ENCODE data around the gene DNAJB14. TPM values are rescaled to one million over a fixed set of nuclear protein-coding genes. Genes with fewer than 3 reads are reported as not detected.

DNAJB14 gene
- polyA plus RNA-seq, 1 donor: 18.8 TPM

DNA sequence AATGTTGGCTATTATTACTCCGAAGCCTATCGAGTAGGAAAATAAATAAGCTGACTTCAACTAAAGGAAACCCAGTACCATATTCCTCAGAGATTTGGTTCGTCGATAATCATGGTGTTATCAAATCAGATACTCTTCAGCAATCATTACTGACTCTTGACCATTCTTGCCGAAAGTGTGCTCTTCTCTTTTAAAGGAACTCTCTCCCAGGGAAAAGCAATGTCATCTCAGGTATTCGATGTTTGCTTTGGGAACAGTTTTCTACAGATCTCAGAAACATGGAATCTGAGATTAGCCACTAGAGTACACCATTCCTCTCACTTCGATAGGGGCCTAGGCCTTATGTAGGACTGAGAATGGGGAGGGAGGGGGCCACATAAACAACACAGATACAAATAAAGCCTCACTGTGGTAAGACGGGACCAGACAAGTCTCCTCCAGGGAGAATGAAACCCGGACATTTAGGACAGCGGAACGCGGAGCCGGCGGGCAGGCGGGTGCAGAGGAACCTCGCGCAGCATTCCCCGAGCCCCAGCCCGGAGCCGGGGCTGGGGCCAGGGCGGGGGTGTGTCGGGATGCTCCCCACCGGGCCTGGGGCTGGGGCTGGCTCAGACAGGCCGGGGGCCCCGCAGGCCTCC lies 581 bp downstream of the DNAJB14 start:
- no peak for DNase-seq (ENCODE audit: low read depth)

DNA sequence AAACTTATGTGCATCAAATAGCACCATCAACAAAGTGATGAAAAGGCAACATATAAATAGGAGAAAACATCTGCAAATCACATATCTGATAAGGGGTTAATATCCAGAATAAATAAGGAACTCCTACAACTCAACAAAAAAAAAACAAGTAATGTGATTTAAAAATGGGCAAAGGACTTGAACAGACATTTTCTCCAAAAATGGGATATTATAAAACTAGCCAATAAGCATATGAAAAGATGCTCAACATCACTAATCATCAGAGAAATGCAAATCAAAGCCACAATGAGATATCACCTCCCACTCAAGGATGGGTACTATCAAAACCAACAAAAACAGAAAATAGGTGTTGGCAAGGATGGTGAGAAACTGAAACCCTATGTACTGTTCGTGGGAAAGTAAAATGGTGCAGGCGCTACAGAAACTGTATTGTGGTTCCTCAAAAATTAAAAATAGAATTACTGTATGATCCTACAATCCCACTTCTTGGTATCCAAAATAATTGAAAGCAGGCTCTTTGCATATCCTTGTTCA lies 2.4 kb downstream of the DNAJB14 start:
- DNase-seq (ENCODE audit: low read depth): no peak

DNA sequence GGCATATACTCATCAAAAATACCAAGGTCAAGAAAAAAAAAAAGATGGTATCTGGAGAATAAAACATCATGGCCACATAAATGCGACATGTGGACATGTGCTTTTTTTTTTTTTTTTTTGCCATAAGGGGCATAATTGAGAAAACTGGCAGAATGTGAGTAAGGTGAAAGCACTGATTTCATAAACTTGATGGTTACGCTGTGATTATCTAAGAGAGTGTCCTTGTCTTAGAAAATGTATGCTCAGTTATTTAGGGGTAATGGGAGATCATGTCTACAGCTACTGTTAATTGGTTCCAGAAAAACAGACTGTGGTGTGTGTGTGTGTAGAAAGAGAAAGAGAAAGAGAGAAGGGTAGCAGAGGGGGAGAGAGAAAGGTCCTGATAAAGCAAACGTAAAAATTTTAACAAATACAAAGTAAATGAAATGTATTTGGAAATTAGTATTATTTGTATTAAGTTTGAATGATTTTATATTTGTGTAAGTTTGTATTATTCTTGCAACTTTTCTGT lies 8.1 kb downstream of the DNAJB14 start:
- no peak for DNase-seq (ENCODE audit: low read depth)

DNA sequence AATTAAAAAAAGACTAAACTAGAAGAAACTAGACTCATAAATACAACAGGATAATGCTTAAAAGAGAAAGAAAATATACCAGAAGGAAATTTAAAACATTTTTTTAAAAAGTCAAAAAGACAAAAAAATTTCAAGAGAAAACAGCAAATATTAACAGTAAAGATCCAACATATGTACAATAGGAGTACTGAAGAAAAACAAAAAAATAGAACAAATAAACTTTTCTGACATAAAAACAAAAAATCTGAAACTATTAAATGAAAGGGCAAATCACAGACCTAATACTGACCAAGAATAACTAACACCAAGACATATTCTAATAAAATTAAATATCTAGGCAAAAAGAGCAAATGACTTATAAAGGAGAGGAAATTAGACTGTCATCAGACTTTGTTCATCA lies 11.5 kb downstream of the DNAJB14 start:
- no peak for DNase-seq (ENCODE audit: low read depth)

DNA sequence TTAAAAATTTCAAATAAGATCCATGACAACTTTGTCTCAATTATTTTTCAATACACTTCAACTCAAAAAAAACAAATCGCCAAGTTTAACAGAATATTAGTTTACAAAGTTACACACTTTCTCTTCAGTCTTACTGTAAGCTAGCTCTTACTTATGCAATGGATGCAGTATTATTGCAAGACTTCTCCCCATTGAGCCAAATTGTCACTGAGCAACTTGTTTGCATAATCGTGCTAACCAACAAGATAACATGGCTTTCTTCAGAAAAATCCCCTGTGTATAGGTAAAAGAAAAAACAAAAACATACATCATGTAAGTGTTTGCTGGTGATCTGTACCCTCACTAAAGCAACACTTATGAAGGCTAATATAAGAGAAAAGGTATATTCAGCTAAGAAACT lies 18.9 kb downstream of the DNAJB14 start:
- DNase-seq (ENCODE audit: low read depth): no peak

DNA sequence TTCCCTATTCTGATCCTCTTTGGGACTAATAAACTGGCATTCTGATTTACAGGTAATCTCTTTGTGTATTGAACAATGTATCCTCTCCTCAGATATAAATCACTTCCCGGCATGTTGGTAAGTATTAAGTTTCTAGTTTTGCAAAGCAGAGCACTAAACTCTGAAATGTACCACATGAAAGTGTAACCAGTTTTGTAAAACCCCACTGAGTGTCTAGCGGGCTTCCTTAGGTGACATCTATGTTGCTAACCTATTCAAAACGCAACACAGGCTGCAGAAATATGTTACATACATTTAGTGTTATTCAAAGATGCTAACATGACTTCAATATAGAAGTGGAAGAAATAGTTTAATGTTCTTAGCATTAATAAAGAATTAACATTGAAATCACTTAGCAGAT lies 25.2 kb downstream of the DNAJB14 start:
- DNase-seq (ENCODE audit: low read depth): no peak

DNA sequence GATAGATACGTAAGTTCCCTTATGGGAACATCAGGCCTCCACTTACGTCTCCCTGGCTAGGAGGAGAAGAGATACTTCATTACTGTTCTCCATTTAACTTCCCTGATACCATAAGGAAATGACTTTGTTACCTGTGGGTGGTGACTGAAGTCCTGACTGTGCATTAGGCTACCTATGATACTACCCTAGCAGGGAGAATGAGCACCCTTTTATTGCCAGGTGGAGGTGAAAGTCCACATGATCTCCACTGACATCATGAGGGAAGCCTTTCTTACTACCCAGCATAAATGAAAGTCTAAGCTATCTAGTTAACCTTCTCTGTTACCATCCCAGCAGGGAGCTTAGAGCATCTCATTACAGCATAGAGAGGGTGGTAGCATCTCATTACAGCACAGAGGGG lies 27.8 kb downstream of the DNAJB14 start:
- DNase-seq (ENCODE audit: low read depth): no peak

DNA sequence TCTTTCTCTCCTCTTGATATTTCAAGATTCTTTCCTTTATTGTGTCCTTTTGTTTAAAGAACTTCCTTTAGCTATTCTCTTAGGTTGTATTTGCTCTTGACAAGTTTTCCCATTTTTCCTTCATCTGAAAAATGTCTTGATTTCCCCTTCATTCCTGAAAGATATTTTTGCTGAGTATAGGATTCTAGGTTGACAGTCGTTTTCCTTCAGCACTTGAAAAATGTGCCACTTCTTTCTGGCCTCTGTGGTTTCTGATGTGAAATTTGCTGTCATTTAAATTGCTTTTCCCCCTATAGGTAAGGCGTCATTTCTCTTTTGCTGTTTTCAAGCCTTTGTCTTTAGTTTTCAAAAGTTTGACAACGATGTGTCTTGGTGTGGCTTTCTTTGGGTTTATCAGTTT lies 28.8 kb downstream of the DNAJB14 start:
- no peak for DNase-seq (ENCODE audit: low read depth)

DNA sequence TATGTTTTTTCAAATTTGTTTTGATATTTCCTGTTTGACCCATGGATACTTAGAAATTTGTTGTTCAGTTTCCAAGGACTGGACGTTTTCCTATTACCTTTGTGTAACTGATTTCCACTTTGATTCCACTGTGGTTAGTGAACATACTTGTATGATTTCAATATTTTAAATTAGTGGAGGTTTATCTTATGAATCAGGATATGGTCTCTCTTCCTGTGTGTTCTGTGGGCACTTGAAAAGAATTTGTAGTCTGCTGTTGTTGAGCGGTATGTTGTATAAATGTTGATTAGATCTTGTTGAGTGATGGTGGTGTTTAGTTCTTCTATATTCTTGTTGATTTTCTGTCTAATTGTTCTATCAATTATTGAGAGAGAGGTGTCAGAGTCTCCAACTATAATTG lies 31.0 kb downstream of the DNAJB14 start:
- DNase-seq (ENCODE audit: low read depth): no peak

DNA sequence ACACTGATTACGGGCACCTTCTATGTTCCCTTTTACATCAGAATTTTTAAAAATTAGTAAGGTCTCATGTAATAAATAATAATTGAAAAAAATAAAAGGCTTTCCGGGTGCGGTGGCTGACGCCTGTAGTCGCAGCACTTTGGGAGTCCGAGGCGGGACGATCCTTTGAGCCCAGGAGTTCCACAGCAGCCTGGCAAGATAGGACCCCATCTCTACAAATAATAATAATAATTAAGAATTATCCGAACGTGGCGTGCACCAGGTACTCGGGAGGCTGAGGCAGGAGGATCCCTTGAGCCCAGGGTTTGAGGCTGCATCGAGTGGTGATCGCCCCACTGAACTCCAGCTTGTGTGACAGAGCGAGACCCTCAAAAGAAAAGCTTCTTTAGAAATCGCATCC lies 51.4 kb downstream of the DNAJB14 start:
- no peak for DNase-seq (ENCODE audit: low read depth)

DNA sequence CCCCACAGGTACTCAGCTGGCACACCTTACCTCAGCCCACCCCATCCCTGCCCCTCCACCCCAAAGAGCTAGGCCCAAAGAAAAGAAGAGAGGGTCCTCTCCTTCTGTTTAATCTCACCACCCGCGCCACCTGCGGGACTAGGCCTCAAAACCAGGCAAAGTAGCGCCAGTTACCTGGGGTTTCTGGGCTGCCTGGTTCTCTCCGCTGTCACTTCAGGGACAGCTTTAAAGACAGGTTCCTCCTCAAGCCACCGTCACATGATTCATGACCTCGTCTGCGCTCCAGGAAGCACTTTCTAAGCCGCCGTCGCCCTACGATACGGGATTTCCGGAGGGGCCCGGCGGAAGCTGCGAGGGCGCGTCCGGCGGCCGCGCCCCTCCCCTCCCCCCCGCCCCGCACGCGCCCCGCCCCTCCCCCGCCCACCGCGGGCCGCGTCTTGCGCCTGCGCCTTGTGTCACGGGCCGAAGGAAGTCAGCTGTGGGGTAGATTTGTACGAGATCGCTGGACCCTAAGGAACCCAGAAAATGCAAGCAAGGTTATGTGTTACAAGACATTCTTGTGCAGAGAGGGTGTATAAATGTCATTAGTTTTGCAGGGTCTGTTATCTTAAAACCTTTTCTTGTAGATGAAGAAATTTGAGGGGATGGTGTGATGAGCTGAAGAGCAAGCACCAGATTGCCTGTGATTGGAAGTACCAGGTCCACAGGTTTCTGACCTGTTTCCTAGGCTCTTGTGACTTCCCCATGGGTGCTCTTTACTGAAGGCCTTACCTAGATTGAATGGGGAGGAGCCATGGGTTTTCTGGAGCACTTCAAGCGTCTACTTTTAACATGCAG lies 52.0 kb downstream of the DNAJB14 start, which contains the start of gene LAMTOR3:
Gene LAMTOR3, minus strand, starts transcription at position 267 of the 837 bp plus-strand sequence. CDS start 464 bp downstream, outside the sequence.
- DNase-seq (ENCODE audit: low read depth): peak; percentile 86

DNA sequence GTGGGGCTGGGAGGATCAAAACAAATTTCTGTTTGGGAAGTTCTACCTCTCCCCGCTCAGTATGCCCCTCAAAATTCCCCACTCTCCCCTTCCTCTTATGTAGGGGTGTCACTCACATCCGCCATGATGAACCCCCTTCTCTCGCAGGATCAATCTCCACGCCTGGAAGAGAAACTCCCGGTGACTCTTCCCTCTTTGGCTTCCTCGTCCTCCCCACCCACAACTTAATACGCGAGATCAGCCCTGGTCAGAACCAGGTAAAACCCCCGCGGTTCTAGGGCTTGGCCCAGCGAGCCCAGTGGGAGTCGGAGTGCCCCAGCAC lies 52.6 kb downstream of the DNAJB14 start:
- no peak for DNase-seq (ENCODE audit: low read depth)

DNA sequence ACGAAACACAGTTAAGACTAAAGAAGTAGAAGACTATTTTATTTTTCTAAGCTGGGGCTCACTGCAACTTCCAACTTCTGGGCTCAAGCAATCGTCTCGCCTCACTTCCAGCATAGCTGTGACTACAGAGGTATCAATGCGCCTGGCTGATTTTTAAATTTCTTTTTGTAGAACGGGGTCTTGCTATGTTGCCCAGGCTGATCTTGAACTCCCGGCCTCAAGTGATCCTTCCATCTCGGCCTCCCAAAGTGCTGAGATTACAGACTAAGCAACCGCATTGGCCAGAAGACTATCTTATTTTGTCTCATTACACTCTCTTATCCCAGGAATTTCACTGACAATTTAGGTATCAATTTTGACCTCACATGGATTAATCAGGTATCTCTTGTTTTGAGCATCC lies 53.4 kb downstream of the DNAJB14 start:
- DNase-seq (ENCODE audit: low read depth): no peak

DNA sequence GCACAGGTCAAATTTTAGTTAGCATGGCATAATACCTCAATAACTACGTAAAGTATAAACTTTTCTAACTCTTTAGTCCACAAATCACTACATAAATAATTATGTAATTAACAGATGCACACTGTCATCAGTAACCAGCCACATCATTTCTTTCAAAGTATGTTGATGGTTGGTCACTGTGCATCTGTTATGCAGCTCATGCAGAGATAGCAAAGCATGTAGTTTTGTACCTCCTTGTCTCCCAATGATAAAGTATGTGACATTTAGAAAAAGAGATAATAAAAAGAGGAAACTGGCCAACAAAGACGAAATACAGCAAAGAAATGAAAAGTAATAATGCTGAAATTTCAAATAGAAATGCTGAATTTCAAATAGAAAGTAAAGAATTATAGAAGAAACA lies 55.1 kb downstream of the DNAJB14 start:
- DNase-seq (ENCODE audit: low read depth): no peak

DNA sequence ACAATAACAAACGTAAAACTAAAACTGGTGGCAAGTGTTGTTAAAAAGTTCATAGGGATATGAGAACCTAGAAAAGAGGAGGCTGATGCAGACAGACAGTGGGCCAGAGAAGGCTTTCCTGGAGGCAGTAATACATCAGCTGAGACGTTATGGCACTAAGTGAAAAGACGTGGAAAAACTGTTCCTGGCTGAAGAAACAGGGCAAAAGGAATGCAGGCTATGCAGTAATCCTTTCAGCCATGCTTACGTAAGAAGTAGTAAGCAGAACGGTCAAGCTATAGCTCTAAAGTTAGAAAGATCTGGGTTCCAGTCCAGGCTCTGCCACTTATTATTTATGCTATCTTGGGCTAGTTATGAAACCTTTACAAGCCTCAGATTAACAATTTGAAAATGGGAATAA lies 58.6 kb downstream of the DNAJB14 start:
- no peak for DNase-seq (ENCODE audit: low read depth)

DNA sequence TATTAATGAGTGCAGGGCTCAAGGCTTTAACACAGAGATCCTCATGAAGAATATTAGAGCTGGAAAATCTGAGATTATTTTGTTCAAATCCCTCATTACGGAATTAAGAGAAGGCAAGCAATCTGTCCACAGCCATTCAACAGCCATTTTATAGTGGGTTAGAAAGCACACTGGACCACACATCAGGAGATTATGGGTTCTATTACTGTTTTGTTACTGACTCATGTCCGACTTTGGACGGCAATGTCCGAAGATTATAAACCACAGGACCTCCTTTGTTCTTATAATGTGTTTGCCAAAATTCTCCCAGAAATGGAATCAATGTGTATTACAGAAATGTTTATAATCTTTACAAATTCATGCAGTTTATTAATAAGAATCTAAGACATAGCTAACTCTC lies 60.3 kb downstream of the DNAJB14 start:
- DNase-seq (ENCODE audit: low read depth): no peak

DNA sequence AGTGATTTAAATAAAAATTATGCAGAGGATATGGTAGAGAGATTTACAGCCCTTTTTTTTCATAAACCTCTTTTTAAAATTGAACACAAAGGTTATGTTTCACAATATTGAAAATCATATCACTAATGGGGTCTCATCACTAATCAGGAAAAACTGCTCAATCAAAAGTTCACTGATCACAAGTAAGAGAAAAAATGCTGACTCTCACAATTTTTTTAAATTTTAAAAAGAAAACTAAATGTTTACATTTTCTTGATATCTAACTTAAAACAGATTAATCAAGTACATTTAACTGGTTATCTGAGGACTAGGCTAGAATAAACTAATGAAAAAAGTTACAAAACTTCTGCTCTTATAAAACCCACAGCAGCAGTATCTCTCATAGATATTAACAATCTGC lies 60.7 kb downstream of the DNAJB14 start:
- DNase-seq (ENCODE audit: low read depth): no peak

DNA sequence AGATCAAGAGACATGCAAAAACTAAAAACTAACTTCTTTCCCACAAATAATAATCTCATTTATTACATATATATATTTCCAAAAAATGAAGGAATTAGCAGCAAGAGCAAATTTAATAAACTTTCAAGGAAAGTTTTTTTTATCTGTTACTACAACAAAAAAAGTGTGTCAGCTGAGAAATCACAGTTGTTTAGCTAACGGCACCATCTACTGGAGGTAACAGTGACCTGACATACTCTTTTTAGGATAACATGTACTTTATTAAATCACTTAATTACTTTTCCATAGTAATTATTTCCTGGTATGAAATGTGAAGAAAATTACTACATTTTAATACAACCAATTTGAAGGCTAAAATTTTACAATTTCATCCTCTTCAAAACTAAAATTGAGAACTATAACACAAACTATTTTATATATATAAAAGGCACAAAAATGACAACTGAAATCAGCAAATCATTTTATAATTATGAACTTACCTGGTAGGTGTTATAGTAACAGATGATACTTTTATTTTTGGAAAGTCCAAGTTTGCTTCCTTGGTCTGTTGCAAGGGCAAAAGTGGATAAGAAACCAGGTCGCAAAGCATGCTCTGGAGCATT lies 61.3 kb downstream of the DNAJB14 start:
- DNase-seq (ENCODE audit: low read depth): peak; percentile 5

DNA sequence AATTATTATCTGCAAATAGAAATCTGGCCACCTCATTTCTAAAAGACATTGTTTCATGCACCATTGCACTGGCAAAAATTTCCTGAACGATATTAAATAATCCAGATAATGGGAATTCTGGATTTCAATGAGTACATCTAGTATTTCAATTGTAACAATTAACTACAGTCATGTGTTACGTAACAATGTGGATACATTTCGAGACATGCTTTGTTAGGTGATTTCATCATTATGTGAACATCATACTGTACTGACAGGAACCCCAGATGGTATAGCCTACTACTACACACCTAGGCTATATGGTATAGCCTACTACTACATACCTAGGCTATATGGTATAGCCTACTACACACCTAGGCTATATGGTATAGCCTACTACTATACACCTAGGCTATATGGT lies 67.0 kb downstream of the DNAJB14 start:
- no peak for DNase-seq (ENCODE audit: low read depth)

DNA sequence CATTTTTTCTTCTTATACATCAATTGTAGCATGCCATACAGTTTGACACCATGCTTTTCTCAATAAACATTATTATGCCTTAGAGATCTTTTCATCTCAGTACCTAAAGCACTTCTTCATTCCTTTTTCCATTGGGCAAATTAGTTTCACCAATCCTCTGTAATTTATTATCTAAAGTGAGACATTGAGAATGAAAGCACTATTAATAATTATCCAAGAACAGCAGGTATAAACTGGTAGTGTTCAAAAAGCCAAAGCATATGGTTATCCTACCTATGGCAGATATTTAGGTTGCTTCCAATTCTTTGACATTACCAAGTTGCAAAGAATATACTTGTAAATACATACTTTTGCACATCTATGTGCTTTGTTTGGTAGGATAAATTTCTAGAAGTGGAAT lies 67.8 kb downstream of the DNAJB14 start:
- DNase-seq (ENCODE audit: low read depth): no peak

DNA sequence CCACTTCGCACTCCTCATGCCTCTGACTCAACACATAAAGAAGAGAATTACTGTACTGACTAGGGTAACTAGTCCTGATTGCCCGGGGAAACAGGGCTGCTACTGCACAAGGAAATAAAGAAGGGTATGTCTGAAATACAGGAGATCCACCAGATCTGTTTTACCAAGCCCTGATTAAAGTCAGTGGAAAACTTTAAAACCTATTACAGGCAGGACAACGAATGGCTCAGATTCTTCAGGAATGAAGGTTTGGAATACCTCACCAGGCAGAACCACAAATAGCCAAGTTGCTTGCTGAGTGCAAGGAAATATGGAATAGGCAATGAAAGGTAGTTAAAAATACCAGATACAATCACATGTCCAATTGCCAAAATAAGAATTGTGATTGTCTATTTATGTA lies 69.5 kb downstream of the DNAJB14 start:
- no peak for DNase-seq (ENCODE audit: low read depth)

DNA sequence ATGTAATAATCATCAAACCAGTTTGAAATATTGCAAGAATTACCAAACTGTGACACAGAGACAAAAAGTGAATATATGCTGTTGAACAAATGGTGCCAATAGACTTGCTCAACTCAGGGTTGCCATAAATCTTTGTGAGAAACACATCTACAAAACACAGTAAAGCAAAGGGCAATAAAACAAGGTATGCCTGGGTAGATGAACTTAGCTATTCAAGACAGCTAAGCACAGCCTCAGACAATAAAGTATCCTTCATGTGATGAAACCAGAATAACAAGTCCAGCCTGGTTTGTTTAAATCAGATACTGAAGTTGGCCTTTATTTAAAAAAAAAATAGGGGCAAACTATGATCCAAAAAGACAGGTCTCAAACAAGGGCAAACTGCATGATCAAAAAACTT lies 71.3 kb downstream of the DNAJB14 start:
- no peak for DNase-seq (ENCODE audit: low read depth)

DNA sequence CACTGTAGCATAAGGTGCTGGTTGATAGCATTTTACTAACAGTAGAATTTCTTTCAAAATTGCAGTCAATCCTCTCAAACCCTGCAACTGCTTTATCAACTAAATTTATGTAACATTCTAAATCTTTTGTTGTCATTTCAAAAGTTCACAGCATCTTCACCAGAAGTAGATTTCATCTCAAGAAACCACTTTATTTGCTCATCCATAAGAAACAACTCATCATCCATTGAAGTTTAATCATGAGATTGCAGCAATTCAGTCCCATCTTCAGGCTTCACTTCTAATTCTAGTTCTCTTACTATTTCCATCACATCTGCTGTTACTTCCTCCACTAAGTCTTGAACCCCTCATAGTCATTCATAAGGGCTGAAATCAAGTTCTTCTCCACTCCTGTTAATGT lies 73.8 kb downstream of the DNAJB14 start:
- DNase-seq (ENCODE audit: low read depth): no peak
